Measurements from ENCODE around the gene CAMKK1.
A peak's percentile ranks its signal among the peaks of the same experiment; 100 is the strongest.

Gene CAMKK1

GRCh38 chr17:3834811-3835210 is 58.0 kb downstream of the CAMKK1 start:
- H3K4me2 ChIP-seq (ENCODE audit: low read length, poor library complexity, severe bottlenecking) = no peak overlapping the region
- no peak overlapping the region for H3K4me3 ChIP-seq (ENCODE audit: insufficient read depth in 1 of 2, low read depth in 1 of 2, low read length in 2 of 2)
- no peak overlapping the region for H2BK5ac ChIP-seq (ENCODE audit: low read depth, low read length, poor library complexity, severe bottlenecking)
- H3K36me3 ChIP-seq (ENCODE audit: control insufficient read depth in 1 of 2, insufficient read depth in 2 of 2, low read depth in 1 of 2, low read length in 2 of 2) = peaks cover 32 to 61% of the 10 kb centered on the region in 2 experiments
- no peak overlapping the region for H4K8ac ChIP-seq (ENCODE audit: low read length)
- H3K27ac ChIP-seq (ENCODE audit: low read length, poor library complexity, severe bottlenecking) = no peak overlapping the region
- H2BK12ac ChIP-seq (ENCODE audit: low read length in 2 of 2) = no peak overlapping the region
- H3K79me1 ChIP-seq (replicated peaks; ENCODE audit: low read length, poor library complexity, severe bottlenecking) = peaks cover 32% of the 10 kb centered on the region
- no peak overlapping the region for H4K91ac ChIP-seq (ENCODE audit: low read length)
- H3K18ac ChIP-seq (ENCODE audit: low read depth in 1 of 2, low read length in 2 of 2) = no peak overlapping the region
- H3K23ac ChIP-seq (ENCODE audit: low read length in 2 of 2) = no peak overlapping the region
- no peak overlapping the region for H3K9ac ChIP-seq (ENCODE audit: low read length)
- no peak overlapping the region for H2AK5ac ChIP-seq (ENCODE audit: low read length, severe bottlenecking)
- H3K9me3 ChIP-seq (ENCODE audit: control insufficient read depth, low read length) = no peaks in the 10 kb centered on the region
- 100% methylated on average over 1 of the region's 4 CpGs for WGBS
- no peaks in the 10 kb centered on the region for H3K27me3 ChIP-seq (ENCODE audit: control insufficient read depth in 1 of 2, insufficient read depth in 1 of 2, low read length in 2 of 2)
- no peak overlapping the region for H3K14ac ChIP-seq (ENCODE audit: low read length in 2 of 2)
- DNase-seq = no peak
- no peak overlapping the region for H2AFZ ChIP-seq (ENCODE audit: low read depth, low read length)
- H3K4ac ChIP-seq (ENCODE audit: low read depth in 1 of 2, low read length in 2 of 2) = no peak overlapping the region
- no peak overlapping the region for H2BK15ac ChIP-seq (ENCODE audit: low read depth, poor library complexity, severe bottlenecking)
- H2BK120ac ChIP-seq (ENCODE audit: low read depth, low read length) = no peak overlapping the region
- no peaks in the 10 kb centered on the region for H3K4me1 ChIP-seq (ENCODE audit: control insufficient read depth, insufficient read depth, low read depth, low read length)

GRCh38 chr17:3828852-3829232 is 64.0 kb downstream of the CAMKK1 start:
- DNase-seq = no peak
- no peak overlapping the region for H2BK15ac ChIP-seq (ENCODE audit: low read depth, poor library complexity, severe bottlenecking)
- H3K14ac ChIP-seq (ENCODE audit: low read length in 2 of 2) = no peak overlapping the region

GRCh38 chr17:3828151-3828851 is 64.6 kb downstream of the CAMKK1 start:
- no peaks in the 10 kb centered on the region for H3K27me3 ChIP-seq (ENCODE audit: control insufficient read depth in 1 of 2, insufficient read depth in 1 of 2, low read length in 2 of 2)
- H3K4me1 ChIP-seq (ENCODE audit: control insufficient read depth, insufficient read depth, low read depth, low read length) = peaks cover 2% of the 10 kb centered on the region
- peak overlapping the region in 1 of 2 experiments; percentile 43 for H3K18ac ChIP-seq (ENCODE audit: low read depth in 1 of 2, low read length in 2 of 2)
- H2BK5ac ChIP-seq (ENCODE audit: low read depth, low read length, poor library complexity, severe bottlenecking) = no peak overlapping the region
- peaks cover 25% of the 10 kb centered on the region for H3K79me1 ChIP-seq (replicated peaks; ENCODE audit: low read length, poor library complexity, severe bottlenecking)
- H2BK12ac ChIP-seq (ENCODE audit: low read length in 2 of 2) = peak overlapping the region in 1 of 2 experiments; percentile 19
- H2AFZ ChIP-seq (ENCODE audit: low read depth, low read length) = no peak overlapping the region
- H3K9me3 ChIP-seq (ENCODE audit: control insufficient read depth, low read length) = no peaks in the 10 kb centered on the region
- peak overlapping the region; percentile 8 for H3K4me2 ChIP-seq (ENCODE audit: low read length, poor library complexity, severe bottlenecking)
- WGBS = 59% methylated on average over 6 of the region's 7 CpGs
- H4K91ac ChIP-seq (ENCODE audit: low read length) = no peak overlapping the region
- no peak overlapping the region for H2BK120ac ChIP-seq (ENCODE audit: low read depth, low read length)
- H2BK15ac ChIP-seq (ENCODE audit: low read depth, poor library complexity, severe bottlenecking) = no peak overlapping the region
- no peak overlapping the region for H4K8ac ChIP-seq (ENCODE audit: low read length)
- H3K9ac ChIP-seq (ENCODE audit: low read length) = no peak overlapping the region
- H3K23ac ChIP-seq (ENCODE audit: low read length in 2 of 2) = no peak overlapping the region
- DNase-seq = peak; percentile 68
- no peak overlapping the region for H3K27ac ChIP-seq (ENCODE audit: low read length, poor library complexity, severe bottlenecking)
- no peak overlapping the region for H3K4me3 ChIP-seq (ENCODE audit: insufficient read depth in 1 of 2, low read depth in 1 of 2, low read length in 2 of 2)
- no peak overlapping the region for H3K4ac ChIP-seq (ENCODE audit: low read depth in 1 of 2, low read length in 2 of 2)
- H2AK5ac ChIP-seq (ENCODE audit: low read length, severe bottlenecking) = no peak overlapping the region
- peaks cover 32 to 66% of the 10 kb centered on the region in 2 experiments for H3K36me3 ChIP-seq (ENCODE audit: control insufficient read depth in 1 of 2, insufficient read depth in 2 of 2, low read depth in 1 of 2, low read length in 2 of 2)
- no peak overlapping the region for H3K14ac ChIP-seq (ENCODE audit: low read length in 2 of 2)

More at GRCh38 chr17:3828852-3829232, 64.0 kb downstream of the CAMKK1 start:
- peaks cover 2% of the 10 kb centered on the region for H3K4me1 ChIP-seq (ENCODE audit: control insufficient read depth, insufficient read depth, low read depth, low read length)
- peak overlapping the region; percentile 28 to 43 for H3K18ac ChIP-seq (ENCODE audit: low read depth in 1 of 2, low read length in 2 of 2)
- no peak overlapping the region for H4K91ac ChIP-seq (ENCODE audit: low read length)
- H3K9ac ChIP-seq (ENCODE audit: low read length) = no peak overlapping the region
- no peak overlapping the region for H3K27ac ChIP-seq (ENCODE audit: low read length, poor library complexity, severe bottlenecking)
- H2AK5ac ChIP-seq (ENCODE audit: low read length, severe bottlenecking) = no peak overlapping the region
- H3K4me3 ChIP-seq (ENCODE audit: insufficient read depth in 1 of 2, low read depth in 1 of 2, low read length in 2 of 2) = no peak overlapping the region
- H2BK12ac ChIP-seq (ENCODE audit: low read length in 2 of 2) = peak overlapping the region in 1 of 2 experiments; percentile 19
- H2AFZ ChIP-seq (ENCODE audit: low read depth, low read length) = no peak overlapping the region
- H3K36me3 ChIP-seq (ENCODE audit: control insufficient read depth in 1 of 2, insufficient read depth in 2 of 2, low read depth in 1 of 2, low read length in 2 of 2) = peaks cover 29 to 66% of the 10 kb centered on the region in 2 experiments
- H3K27me3 ChIP-seq (ENCODE audit: control insufficient read depth in 1 of 2, insufficient read depth in 1 of 2, low read length in 2 of 2) = no peaks in the 10 kb centered on the region
- H3K4ac ChIP-seq (ENCODE audit: low read depth in 1 of 2, low read length in 2 of 2) = no peak overlapping the region
- no peak overlapping the region for H3K4me2 ChIP-seq (ENCODE audit: low read length, poor library complexity, severe bottlenecking)
- H4K8ac ChIP-seq (ENCODE audit: low read length) = no peak overlapping the region
- H2BK120ac ChIP-seq (ENCODE audit: low read depth, low read length) = no peak overlapping the region
- H3K79me1 ChIP-seq (replicated peaks; ENCODE audit: low read length, poor library complexity, severe bottlenecking) = peaks cover 25% of the 10 kb centered on the region
- H3K23ac ChIP-seq (ENCODE audit: low read length in 2 of 2) = no peak overlapping the region
- 98% methylated on average over 6 of the region's 7 CpGs for WGBS
- no peak overlapping the region for H2BK5ac ChIP-seq (ENCODE audit: low read depth, low read length, poor library complexity, severe bottlenecking)
- H3K9me3 ChIP-seq (ENCODE audit: control insufficient read depth, low read length) = no peaks in the 10 kb centered on the region

- Histone ChIP-seq H2BK120ac (ENCODE audit: low read depth, low read length) (no peak overlapping the region), H3K27me3 (ENCODE audit: control insufficient read depth in 1 of 2, insufficient read depth in 1 of 2, low read length in 2 of 2) (no peaks in the 10 kb centered on the region), H3K14ac (ENCODE audit: low read length in 2 of 2) (no peak overlapping the region), H3K23ac (ENCODE audit: low read length in 2 of 2) (no peak overlapping the region), H3K36me3 (ENCODE audit: control insufficient read depth in 1 of 2, insufficient read depth in 2 of 2, low read depth in 1 of 2, low read length in 2 of 2) (peaks cover 28 to 67% of the 10 kb centered on the region in 2 experiments), H4K91ac (ENCODE audit: low read length) (no peak overlapping the region), H3K9ac (ENCODE audit: low read length) (no peak overlapping the region), H3K4me1 (ENCODE audit: control insufficient read depth, insufficient read depth, low read depth, low read length) (peaks cover 2% of the 10 kb centered on the region), H3K4me3 (ENCODE audit: insufficient read depth in 1 of 2, low read depth in 1 of 2, low read length in 2 of 2) (no peak overlapping the region), H3K4ac (ENCODE audit: low read depth in 1 of 2, low read length in 2 of 2) (no peak overlapping the region), H4K8ac (ENCODE audit: low read length) (no peak overlapping the region), H2BK5ac (ENCODE audit: low read depth, low read length, poor library complexity, severe bottlenecking) (no peak overlapping the region), H3K9me3 (ENCODE audit: control insufficient read depth, low read length) (no peaks in the 10 kb centered on the region), H3K4me2 (ENCODE audit: low read length, poor library complexity, severe bottlenecking) (no peak overlapping the region), H2AK5ac (ENCODE audit: low read length, severe bottlenecking) (no peak overlapping the region), H2BK12ac (ENCODE audit: low read length in 2 of 2) (no peak overlapping the region), H2BK15ac (ENCODE audit: low read depth, poor library complexity, severe bottlenecking) (no peak overlapping the region), H3K27ac (ENCODE audit: low read length, poor library complexity, severe bottlenecking) (no peak overlapping the region), H3K79me1 (replicated peaks; ENCODE audit: low read length, poor library complexity, severe bottlenecking) (peaks cover 22% of the 10 kb centered on the region), H2AFZ (ENCODE audit: low read depth, low read length) (no peak overlapping the region), H3K18ac (ENCODE audit: low read depth in 1 of 2, low read length in 2 of 2) (no peak overlapping the region)
- peak; percentile 66 for DNase-seq
- 13% methylated on average over 2 of the region's 6 CpGs for WGBS
These were observed 65.6 kb downstream of the CAMKK1 start for GRCh38 chr17:3827124-3827773.
